Measurements from ENCODE around the gene TNFAIP3.

Gene TNFAIP3

DNA sequence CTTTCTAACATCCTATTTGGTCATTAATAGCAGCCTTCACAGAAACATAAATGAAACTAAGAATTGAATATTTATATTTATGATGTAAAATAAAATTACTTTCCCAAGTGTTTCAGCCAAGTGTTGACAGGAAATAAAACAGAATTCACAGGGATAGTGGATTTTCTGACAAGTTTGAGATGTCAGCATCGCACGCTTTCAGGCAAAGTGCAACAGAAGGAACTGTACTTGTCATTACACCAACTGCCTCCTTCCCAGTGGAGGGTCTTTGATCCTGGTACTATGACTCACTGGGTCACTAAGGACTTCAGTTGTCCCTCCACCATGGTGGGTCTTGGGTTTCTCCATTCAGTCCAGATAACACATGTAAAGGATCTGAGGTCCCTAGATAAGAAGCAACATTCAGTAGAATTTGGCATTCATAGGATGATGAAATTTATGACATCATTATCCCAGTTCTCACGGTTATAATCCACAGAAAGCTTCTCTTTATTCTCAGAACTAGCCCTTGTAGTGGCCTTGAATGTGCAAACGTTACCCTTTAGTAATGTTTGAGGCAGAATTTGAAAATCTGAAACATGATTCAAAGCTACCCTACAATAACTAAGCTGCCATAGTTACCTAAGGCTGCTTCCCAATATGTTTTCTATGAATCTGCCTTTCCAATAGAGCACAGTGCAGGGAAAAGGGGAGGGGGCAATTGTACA lies 3.8 kb upstream of the TNFAIP3 start:
- DNase-seq (ENCODE audit: low read depth in 3 of 3) = no peak

- DNase-seq (ENCODE audit: low read depth in 3 of 3) = no peak
Measured at GRCh38 chr6:137864812-137865508, 2.1 kb upstream of the TNFAIP3 start.

GRCh38 chr6:137866200-137866913 lies 702 bp upstream of the TNFAIP3 start:
- DNase-seq (ENCODE audit: low read depth in 3 of 3) = no peak

GRCh38 chr6:137867685-137868509 lies 838 bp downstream of the TNFAIP3 start:
- DNase-seq (ENCODE audit: low read depth in 3 of 3) = no peak

- no peak for DNase-seq (ENCODE audit: low read depth in 3 of 3)
Measured at GRCh38 chr6:137868721-137869548, 1.9 kb downstream of the TNFAIP3 start.

DNA sequence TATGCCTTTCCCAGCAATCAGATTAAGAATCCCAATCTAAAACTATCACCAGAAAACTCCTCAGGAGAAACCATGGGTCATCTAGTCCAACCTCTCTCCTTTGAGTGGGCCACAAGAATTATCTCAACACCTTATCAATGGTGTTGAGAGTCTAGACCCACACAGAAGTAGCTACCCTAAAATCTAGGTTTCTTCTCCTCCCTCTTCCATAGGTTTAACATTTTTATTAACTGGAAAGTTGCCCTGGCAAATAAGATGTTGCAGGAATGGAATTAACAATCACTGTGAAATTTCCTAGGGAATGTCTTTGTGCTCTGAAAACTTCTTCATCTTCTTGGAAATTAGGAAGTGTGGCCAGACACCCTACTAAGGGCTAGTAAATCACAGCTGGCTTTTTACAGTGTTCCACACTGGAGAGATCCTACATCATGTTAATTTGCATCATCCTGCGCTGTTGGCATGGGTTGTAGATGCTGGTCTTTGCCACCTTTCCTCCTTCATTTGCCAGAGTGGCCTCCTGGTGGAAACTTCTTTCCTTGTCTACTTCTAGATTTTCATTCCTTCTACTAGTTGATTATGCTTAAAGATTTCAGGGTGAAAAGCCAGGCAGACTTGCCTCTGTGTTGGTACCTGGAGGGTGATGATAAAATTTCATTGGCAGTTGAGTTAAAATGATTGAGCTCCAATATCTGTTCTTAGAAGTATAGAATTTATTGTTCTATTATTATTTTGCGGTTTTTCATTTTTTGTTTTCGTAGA lies 2.7 kb downstream of the TNFAIP3 start:
- DNase-seq (ENCODE audit: low read depth in 3 of 3) = no peak

GRCh38 chr6:137870308-137870644 lies 3.2 kb downstream of the TNFAIP3 start:
- DNase-seq (ENCODE audit: low read depth in 3 of 3) = no peak

DNA sequence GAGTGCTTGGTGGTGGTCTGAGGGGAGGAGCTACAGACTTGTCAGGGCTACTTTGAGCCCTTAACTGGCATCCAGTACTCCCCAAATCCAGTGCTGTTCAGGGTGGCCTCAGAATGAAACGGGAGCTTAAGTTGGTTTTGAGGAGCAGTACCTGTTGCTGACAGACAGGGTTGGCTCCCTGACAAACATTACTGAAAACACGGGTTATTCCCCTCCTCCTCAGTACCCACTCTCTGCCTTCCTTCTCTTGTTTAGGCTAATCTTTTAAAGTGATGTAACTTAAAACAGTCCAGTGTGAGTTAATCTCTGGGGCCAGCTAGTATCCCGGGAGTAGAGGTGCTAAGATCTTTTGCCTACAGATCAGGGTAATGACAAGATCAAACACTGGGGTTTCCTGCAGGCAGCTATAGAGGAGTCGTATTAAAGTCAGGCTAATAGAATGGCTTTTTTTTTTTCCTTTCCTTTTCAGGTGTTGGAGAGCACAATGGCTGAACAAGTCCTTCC lies 3.7 kb downstream of the TNFAIP3 start:
- DNase-seq (ENCODE audit: low read depth in 3 of 3) = no peak

GRCh38 chr6:137871291-137871690 lies 4.2 kb downstream of the TNFAIP3 start:
- no peak for DNase-seq (ENCODE audit: low read depth in 3 of 3)

GRCh38 chr6:137871831-137872454 lies 4.9 kb downstream of the TNFAIP3 start:
- no peak for DNase-seq (ENCODE audit: low read depth in 3 of 3)

DNA sequence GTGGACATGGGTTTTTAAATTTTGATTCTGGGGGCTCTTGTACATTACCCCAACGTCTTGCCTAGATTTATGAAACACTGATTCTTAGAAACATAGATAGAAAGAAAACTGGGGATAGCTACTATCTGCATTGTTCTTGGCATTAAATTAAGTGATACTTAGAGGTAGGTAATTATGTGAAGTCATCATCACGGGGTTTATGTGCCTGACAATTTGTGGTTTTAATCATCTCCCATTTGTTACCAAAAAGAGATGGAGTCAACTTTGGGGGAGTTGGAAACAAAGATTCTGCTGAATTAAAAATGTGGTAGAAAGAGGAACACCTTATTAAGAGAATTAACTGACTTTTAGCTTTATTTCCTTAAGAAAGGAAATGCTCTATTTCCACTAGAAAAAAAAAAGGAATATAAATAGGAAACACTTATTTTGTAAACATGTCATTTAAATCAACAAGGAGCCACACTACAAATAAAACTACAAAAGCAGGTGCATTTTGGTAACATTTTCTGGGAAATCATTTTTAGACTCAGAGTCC lies 5.6 kb downstream of the TNFAIP3 start:
- DNase-seq (ENCODE audit: low read depth in 3 of 3) = no peak

DNA sequence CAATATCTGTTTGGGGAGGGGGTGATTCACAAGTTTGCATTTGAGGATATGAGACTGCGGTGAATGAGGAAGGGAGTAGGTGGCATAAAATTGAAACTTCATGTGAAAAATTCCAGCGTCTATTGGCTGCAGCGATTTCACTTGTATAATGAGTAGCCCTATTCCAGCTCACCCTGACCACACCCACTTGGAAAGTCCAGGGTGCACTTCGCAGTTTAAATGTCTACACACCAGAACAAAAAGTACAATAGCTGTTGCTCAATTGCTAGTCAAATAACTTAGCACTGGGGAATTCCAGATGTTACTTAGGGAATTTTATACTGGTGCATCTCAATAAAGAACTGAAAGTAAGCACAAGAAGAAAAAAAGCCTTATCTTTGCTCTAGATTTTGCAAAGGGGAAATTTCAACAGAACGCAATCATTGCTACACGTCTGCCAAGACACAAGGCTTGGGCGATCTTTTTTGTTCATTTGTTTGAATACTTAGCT lies 6.3 kb downstream of the TNFAIP3 start:
- peak; percentile 47 to 71 (median 70) for DNase-seq (ENCODE audit: low read depth in 3 of 3)

DNA sequence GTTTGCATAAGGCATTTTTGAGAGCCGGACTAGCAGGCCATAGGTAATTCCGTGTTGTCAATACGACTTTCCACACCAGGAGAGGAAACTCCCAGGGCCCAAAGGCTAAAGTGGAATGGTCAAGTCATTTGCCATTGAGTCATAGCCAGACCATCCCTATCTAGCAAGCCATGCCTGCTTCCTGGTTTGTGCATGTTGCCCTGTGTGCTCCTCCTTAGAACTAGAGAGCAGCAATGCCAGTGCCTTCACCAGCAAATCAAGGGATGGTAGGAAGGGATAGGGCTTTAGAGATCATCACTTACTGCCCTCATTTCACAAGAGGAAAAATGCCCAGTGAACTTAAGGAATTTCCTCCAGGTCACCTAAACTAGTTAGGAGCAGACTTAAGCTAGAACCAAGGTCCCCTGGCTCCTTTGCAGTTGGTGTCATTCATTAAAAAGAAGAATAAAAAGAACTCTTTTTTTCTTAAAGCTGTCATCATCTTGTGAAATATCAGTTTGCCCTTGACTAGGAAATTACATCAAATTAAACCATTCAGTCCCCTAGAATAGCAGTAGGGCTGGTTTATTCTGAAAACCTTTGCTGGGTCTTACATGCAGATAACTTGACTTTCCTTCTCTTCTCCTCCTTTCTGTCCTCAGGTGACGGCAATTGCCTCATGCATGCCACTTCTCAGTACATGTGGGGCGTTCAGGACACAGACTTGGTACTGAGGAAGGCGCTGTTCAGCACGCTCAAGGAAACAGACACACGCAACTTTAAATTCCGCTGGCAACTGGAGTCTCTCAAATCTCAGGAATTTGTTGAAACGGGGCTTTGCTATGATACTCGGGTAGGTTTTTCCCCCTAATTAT lies 7.4 kb downstream of the TNFAIP3 start:
- DNase-seq (ENCODE audit: low read depth in 3 of 3) = no peak

GRCh38 chr6:137875058-137875520 lies 8.0 kb downstream of the TNFAIP3 start:
- DNase-seq (ENCODE audit: low read depth in 3 of 3) = no peak

DNA sequence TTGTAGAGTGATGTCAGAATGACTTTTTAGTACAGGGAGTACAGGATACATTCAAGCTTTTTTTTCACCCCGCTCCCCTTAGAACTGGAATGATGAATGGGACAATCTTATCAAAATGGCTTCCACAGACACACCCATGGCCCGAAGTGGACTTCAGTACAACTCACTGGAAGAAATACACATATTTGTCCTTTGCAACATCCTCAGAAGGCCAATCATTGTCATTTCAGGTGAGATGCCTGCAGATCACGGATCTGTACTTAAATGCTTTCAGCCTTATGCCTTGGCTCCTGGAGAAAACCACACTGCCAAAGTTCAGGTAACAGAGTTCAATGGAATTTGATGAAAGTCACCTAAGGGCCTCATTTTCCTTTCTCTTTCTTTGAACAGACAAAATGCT lies 8.5 kb downstream of the TNFAIP3 start:
- no peak for DNase-seq (ENCODE audit: low read depth in 3 of 3)

DNA sequence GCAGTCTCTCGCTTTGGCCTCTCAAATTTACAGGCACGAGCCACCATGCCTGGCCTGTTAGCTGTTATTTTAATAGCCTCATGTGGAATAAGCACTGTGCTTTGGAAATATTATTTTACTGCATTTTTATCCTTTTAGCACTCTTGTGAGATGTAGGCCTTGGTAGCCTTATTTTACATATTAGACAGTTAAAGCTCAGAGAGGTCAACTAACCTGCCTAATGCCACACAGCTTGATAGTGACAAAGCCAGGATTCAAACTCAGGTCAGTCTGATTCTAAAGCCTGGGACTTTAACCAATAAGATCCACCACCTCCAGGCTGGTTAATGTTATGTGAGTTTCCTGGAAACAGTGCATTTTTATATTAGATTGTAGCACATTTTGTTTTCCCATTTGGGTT lies 9.5 kb downstream of the TNFAIP3 start:
- DNase-seq (ENCODE audit: low read depth in 3 of 3) = no peak

DNA sequence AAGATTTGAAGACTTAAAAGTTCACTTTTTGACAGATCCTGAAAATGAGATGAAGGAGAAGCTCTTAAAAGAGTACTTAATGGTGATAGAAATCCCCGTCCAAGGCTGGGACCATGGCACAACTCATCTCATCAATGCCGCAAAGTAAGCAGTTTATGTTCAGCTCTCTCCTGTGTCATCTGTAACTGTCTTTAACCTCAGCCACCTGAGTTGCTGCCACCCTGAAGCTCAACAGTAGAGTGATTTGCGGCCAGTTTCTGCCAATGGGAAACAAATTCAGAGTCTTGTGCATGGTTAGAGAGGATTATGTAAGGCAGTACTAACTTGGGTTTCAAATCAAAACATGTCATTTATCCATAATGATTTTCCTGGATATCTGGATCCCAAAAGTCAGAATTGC lies 10.1 kb downstream of the TNFAIP3 start:
- no peak for DNase-seq (ENCODE audit: low read depth in 3 of 3)

- no peak for DNase-seq (ENCODE audit: low read depth in 3 of 3)
Measured at GRCh38 chr6:137877606-137878005, 10.5 kb downstream of the TNFAIP3 start.

All from stimulated activated CD4-positive, alpha-beta T cell treated with anti-CD3 and anti-CD28 coated beads, TNF-alpha, amount 100 ng/mL, for 4 hours (primary cell).